DND-41 (cell line): ENCODE results near the gene RCOR1.

Experiments used
- ATAC-seq: fragments of 200-7000 bp; cut with Tn5 transposase; 3 replicates; pipeline ENCODE4 v1.9.1; 2021; ENCODE audit warnings: low read depth; ENCODE audit not compliant: insufficient read depth
- DNase-seq: peaks from one replicate; pipeline ENCODE4 v3.0.0-alpha.2; 2020
- H2AFZ ChIP-seq: 2 replicates; pipeline ENCODE4 v1.6.0; 2012; ENCODE audit warnings: low read depth, low read length
- H3K27ac ChIP-seq: 2 replicates; pipeline ENCODE4 v1.5.1; 2012; ENCODE audit warnings: low read length, inconsistent platforms
- H3K27me3 ChIP-seq: fragments of 200-600 bp; sonication (generic); 2 replicates; pipeline ENCODE4 v1.6.0; 2012; ENCODE audit warnings: low read length, mild to moderate bottlenecking, inconsistent platforms; ENCODE audit not compliant: insufficient read depth, poor library complexity
- H3K36me3 ChIP-seq: 2 replicates; pipeline ENCODE4 v1.5.1; 2012; ENCODE audit warnings: low read length, inconsistent platforms; ENCODE audit not compliant: insufficient read depth
- H3K4me1 ChIP-seq: 2 replicates; pipeline ENCODE4 v1.5.1; 2012; ENCODE audit warnings: mild to moderate bottlenecking, low read length; ENCODE audit not compliant: insufficient read depth
- H3K4me2 ChIP-seq: 2 replicates; pipeline ENCODE4 v1.6.0; 2012; ENCODE audit warnings: mild to moderate bottlenecking, moderate library complexity, low read length, inconsistent platforms; ENCODE audit not compliant: insufficient read depth
- H3K4me3 ChIP-seq, 2 experiments: fragments of 200-600 bp in 1 of 2; shearing (Covaris generic) in 1 of 2; 2 replicates each; pipeline ENCODE4 v1.5.1; 2012 to 2016; ENCODE audit warnings: inconsistent platforms in 2 of 2, low read length in 2 of 2, mild to moderate bottlenecking in 2 of 2, low read depth in 1 of 2, moderate library complexity in 1 of 2
- H3K79me2 ChIP-seq: 2 replicates; pipeline ENCODE4 v1.6.0; 2012; ENCODE audit warnings: low read length, inconsistent platforms; ENCODE audit not compliant: insufficient read depth
- H3K9ac ChIP-seq: 2 replicates; pipeline ENCODE4 v1.6.0; 2012; ENCODE audit warnings: low read depth, mild to moderate bottlenecking, inconsistent platforms, low read length, moderate library complexity
- H3K9me3 ChIP-seq: 2 replicates; pipeline ENCODE4 v1.5.1; 2012; ENCODE audit warnings: low read length, moderate library complexity, mild to moderate bottlenecking, inconsistent platforms; ENCODE audit not compliant: insufficient read depth, severe bottlenecking
- H4K20me1 ChIP-seq: 2 replicates; pipeline ENCODE4 v1.6.0; 2012; ENCODE audit warnings: low read length; ENCODE audit not compliant: insufficient read depth
- CTCF ChIP-seq: IDR thresholded peaks from 2 replicates; pipeline ENCODE4 v1.5.1; 2012; ENCODE audit warnings: borderline replicate concordance, low read length, moderate library complexity, mild to moderate bottlenecking; ENCODE audit not compliant: poor library complexity, severe bottlenecking; ENCODE audit errors: extremely low read depth
- EZH2 ChIP-seq: IDR thresholded peaks from 3 replicates; pipeline ENCODE4 v1.6.1; 2012; ENCODE audit warnings: borderline replicate concordance, low read depth, mild to moderate bottlenecking, moderate library complexity, low read length, inconsistent platforms; ENCODE audit not compliant: severe bottlenecking

Gene RCOR1

GRCh38 chr14:102748806-102749205 is 156.4 kb downstream of the RCOR1 start:
- no peak for TF ChIP-seq EZH2
- TF ChIP-seq CTCF = no peak
- Histone ChIP-seq H3K9me3 (no peaks in the 10 kb centered on the region), H3K4me1 (no peaks in the 10 kb centered on the region), H3K4me3 (no peak overlapping the region), H3K36me3 (no peaks in the 10 kb centered on the region), H3K79me2 (no peaks in the 10 kb centered on the region), H2AFZ (no peak overlapping the region), H3K9ac (no peak overlapping the region), H4K20me1 (no peaks in the 10 kb centered on the region; the same call in 1 of the 2 replicates), H3K27ac (no peak overlapping the region), H3K4me2 (no peak overlapping the region), H3K27me3 (no peaks in the 10 kb centered on the region)
- ATAC-seq = no peak
- no peak for DNase-seq

- no peaks in the 10 kb centered on the region for H3K4me1 ChIP-seq
- H3K27me3 ChIP-seq = no peaks in the 10 kb centered on the region
- ATAC-seq (no peak), DNase-seq (no peak)
- H3K79me2 ChIP-seq = no peaks in the 10 kb centered on the region
- no peaks in the 10 kb centered on the region for H3K9me3 ChIP-seq
- H3K9ac ChIP-seq = no peak overlapping the region
- H4K20me1 ChIP-seq = no peaks in the 10 kb centered on the region; the same call in 1 of the 2 replicates
- no peak overlapping the region; the same call in 1 of the 2 replicates for H3K27ac ChIP-seq
- no peak overlapping the region for H2AFZ ChIP-seq
- H3K4me3 ChIP-seq = no peak overlapping the region
- TF ChIP-seq CTCF (no peak), EZH2 (no peak)
- H3K4me2 ChIP-seq = no peak overlapping the region
- no peaks in the 10 kb centered on the region for H3K36me3 ChIP-seq
Observed at GRCh38 chr14:102749393-102750305, 157.2 kb downstream of the RCOR1 start.

GRCh38 chr14:102750376-102750775 is 157.9 kb downstream of the RCOR1 start:
- Histone ChIP-seq H2AFZ (no peak overlapping the region), H3K4me3 (no peak overlapping the region), H3K4me2 (no peak overlapping the region), H3K9me3 (no peaks in the 10 kb centered on the region), H3K9ac (no peak overlapping the region), H4K20me1 (no peaks in the 10 kb centered on the region; the same call in 1 of the 2 replicates), H3K36me3 (no peaks in the 10 kb centered on the region), H3K79me2 (no peaks in the 10 kb centered on the region), H3K27ac (no peak overlapping the region), H3K4me1 (no peaks in the 10 kb centered on the region), H3K27me3 (no peaks in the 10 kb centered on the region)
- no peak for TF ChIP-seq CTCF
- DNase-seq = no peak
- ATAC-seq = no peak
